ENCODE measurements around the gene KL.

- TF ChIP-seq CTCF (IDR thresholded peaks at IDR 0.05) (no peak), EZH2phosphoT487 (IDR thresholded peaks at IDR 0.05) (no peak), EZH2 (IDR thresholded peaks at IDR 0.05) (no peak)
These were observed 23.9 kb downstream of the KL start for GRCh38 chr13:33040090-33040489.
